HG03108 (cell line): ENCODE results near the gene OR12D1.
"Not testable (repeated sequence)": the region's sequence is repeated elsewhere in the genome, so short reads cannot be mapped to it uniquely, and the experiment has no call there.

Experiments used
- ATAC-seq: cut with Tn5 transposase; IDR thresholded peaks from one replicate; pipeline ENCODE4 v1.9.1; 2021; ENCODE audit warnings: moderate library complexity; ENCODE audit not compliant: unreplicated experiment

OR12D1 gene

DNA sequence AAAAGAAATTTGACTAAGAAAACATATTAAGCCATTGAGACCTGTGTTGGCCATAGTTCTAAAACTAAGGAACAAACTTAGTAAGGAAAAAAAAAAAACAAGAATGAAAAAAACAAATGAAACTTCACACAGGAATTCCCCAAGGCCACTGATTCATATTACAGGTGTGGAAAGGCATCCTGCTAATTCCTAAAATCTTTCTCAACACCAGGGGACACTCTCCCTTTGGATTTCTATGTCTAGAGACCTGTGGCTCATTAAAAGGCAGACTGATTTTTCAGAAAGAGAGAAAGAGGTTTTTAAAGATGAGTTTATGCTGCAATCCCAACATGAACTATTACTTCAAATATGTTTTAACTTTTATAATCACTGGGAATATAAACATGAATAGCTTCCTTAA, at the start of gene OR12D1:
OR12D1 (plus strand) TSS at position 341 of the 400 bp plus-strand sequence.
- ATAC-seq, result no peak

DNA sequence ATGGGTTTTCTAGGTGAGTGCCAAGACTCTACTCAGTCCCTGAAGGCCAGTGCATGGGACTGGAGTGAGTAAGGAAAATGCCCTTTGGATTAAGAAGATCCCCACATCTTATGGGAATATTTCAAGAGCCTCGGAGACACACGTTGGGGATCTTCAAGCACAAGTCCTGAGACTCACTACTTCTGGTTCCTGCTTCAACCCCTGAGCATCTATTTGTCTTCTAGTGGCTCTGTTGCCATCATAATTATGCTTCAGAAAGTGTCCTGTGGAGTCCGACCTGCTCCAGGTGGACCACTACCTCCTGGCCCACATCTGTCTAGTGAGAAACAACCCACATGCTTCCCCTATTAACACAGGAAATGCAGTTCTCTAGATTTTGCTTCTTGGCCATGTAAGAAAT, 46.0 kb upstream of the OR12D1 start, which contains the start of gene OR5V1:
OR5V1 (minus strand) TSS at position 101 of the 400 bp plus-strand sequence. CDS start 12,670 bp downstream, outside the sequence.
- no peak for ATAC-seq

DNA sequence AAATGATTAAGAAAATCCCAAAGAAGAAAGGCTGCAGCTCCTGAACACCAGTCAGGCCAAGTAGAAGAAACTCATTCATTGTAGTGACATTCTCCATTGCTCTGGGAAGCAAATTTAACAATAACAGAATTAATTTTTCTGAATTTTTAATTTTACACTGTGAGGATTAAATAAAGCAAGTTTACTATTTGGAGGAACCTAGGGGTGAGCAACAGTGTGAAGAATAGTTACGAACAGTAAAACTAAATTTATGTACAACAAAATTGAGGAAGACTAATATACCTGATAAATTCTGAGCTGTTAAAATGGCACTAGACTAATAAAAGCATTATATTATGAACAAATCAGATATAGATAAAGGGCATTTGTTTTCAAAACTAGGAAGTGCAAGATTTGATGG, 39.5 kb upstream of the OR12D1 start, which contains the start of gene OR12D3:
OR12D3 (minus strand) TSS at position 101 of the 400 bp plus-strand sequence; CDS start at position 97, 4 bp downstream.
- ATAC-seq, result no peak

DNA sequence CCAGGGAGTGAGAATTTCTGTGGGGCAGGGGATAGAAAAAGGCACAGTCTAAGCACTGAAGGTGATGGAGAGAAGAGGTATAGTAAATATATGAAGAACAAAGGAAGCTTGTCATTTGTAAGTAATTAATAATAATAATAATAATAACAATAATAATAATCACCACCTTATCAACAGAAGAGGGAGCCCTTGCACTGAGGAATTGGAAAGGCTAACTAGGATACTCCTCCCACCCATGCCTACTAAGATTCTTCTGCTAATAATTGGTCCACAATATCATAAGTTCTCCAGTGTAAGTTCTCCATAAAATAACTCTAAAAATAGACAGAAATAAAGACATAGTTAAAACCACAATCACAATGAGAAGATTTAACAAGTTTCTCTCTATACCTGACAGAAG, 38.7 kb upstream of the OR12D1 start:
- ATAC-seq, result no peak

DNA sequence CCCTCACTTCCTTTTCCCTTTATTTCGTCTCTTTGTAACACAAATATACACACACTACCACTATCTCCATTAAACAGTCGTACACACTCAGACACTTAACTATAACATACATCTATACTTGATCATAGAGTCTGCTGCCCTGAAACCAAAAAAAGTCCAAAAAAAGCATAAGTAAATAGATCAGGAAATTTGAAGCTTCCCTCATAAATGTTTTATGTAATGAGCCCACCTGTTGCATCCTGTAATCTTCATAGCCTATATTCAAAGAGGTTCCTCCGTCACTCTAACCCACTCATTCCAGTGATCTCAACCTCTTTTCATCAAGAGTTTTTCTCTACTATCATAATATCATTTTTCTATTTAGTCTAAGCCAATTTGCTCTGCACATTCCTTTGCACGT, 26.2 kb upstream of the OR12D1 start:
- ATAC-seq, result no peak

DNA sequence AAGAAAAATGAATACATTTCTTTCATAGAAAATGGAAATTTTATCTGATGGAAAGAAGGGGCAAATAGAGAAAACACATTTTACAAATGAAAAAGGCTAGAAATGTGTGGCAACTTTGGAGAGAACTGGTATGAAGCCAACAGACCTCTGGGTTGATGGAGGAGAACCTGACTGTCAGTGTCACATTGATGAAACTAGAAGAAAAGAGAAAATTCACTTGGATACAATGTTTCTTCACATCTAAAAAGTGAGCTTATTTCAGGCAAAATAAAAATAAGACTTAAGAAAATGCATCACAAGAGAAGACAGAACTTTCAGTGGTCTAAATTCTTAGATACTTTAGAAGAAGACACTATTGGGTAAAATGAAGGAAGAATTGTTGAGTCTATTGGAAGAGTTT, 19.4 kb upstream of the OR12D1 start, which contains the start of gene OR12D2:
OR12D2 (plus strand) TSS at position 301 of the 400 bp plus-strand sequence. CDS start 1,069 bp downstream, outside the sequence.
- no peak for ATAC-seq

DNA sequence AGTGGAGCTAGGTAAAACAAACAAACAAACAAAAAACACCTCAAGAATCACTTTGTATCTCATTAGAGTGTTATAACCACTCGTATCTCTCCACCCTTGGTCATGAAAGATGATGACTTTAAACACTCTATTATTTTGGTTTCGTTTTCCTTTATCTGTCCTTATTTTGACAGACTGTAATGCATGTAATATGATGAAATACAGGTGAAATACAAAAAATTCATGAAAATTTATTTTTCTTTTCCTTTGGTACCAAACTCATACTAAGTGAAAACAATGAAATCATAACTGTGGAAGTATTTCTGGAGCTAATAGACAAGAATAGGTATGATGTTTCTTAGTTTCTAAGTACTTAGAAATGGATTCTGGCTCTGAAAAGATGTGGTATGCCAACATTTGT, 15.2 kb upstream of the OR12D1 start:
- no peak for ATAC-seq

DNA sequence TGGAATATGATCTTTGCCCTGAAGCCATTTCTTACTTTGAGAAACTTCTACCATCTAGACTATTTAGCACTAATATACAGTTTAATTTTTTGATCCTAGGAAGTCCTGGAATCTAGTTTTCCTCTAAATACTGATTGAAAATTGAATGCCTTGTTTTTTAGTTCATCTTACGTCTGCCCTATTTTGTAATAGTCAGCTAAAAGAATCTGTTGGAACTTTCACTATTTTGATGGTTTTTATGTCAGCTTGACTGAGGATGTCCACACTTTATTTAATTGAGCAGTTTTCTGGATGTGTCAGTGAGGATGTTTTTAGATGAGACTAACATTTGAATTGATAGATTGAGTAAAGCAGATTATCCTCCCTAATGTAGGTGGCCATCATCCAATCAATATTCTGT, 10.9 kb upstream of the OR12D1 start:
- no peak for ATAC-seq

DNA sequence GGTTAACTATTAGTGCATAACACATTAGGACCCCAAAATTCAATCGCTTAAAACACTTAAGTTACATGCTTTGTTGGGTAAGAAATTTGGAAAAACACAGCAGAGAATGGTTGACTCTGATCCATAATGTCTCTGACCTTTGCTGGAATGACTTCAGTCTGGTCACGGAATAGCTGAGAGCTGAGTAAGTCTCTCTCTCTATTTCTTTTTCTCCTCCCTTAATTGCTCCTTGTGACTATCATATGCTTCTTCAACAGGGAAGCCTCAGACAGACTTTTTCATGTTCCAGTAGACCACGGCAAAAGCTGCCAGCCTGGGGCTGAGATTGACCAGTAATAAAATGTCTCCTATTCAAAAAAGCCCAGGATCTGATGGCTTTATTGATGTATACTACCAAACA, 4.8 kb downstream of the OR12D1 start:
- no peak for ATAC-seq

DNA sequence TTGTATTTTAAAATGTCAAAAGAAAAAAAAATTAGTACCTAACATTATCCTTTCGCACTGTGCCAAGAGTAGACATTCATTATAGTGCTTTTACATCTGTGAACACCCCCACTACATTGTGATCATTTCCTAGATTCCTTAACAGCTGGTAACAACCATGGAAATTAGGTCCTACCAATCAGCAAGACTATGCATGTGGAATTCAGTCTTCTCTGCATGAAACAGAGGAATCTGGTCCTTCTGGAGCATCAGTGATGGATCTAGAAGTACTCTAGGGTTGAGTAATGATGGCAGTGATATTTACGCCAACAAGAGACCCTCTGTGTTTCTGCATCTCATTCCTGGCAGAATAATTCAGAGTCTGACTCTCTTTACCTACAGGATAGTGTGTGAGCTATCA, 9.4 kb downstream of the OR12D1 start:
- no peak for ATAC-seq

DNA sequence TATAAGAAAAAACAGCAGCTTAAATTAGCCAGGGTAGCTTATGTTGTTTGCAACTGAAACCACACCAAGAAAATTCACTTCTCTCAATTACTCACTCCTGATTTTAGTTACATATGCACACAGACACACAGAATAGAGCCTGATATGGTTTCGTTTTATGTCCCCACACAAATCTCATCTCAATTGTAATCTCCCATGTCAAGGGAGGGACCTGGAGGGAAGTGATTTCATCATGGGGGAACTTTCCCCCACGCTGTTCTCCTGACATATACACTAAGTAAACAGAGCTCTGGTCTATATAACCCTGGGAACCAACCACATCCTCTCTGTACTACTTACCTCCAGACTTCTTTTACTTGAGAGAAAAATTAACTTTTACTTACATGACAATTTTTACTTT, 9.8 kb downstream of the OR12D1 start:
- no peak for ATAC-seq

DNA sequence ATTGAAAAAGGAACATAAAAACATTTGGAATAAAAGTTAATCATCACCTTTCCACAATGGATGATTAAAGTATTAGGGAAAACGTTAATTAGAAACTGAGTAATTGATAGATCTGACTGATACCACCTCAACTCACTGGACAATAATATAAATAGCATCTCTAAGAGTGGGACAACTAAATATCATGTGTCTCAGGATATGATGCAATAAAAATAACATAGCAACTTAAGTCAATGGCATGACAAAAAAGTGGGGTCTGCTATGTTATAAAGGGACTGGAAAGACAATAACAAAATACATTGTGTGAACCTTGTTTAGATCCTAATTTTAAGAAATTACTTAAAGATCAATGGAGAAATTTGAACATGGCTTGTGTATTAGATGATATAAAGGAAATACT, 10.3 kb downstream of the OR12D1 start:
- ATAC-seq, result no peak

DNA sequence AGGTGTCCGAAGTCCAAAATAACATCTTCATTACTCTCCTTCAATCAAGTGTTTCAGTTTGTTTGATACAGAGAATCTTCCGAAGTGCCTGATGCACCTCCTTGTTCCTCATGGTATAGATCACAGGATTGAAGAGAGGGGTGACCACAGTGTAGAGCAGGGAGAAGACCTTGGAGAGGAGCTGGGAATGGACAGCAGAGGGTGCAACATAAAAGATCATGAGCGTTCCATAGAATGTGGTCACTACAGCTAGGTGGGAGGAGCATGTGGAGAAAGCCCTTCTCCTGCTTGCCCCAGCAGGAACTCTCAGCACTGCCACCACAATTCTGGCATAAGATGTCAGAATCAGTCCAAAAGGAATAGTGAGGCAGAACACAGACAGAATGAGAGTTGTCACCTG, 11.9 kb downstream of the OR12D1 start:
- ATAC-seq, result no peak

DNA sequence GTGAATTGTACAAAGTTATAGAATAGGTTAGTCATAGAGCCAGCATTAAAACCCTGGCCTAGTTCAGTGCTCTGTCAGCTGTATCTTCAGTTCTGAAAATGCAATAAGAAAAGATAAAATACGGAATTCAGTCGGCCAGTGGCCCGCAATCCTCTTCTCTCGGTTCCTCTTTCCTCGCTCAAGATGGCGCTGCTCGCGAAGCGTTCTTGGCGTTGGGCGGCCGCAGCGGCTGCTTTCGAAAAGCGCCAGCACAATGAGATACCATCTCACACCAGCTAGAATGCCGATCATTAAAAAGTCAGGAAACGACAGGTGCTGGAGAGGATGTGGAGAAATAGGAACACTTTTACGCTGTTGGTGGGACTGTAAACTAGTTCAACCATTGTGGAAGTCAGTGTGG, 22.0 kb downstream of the OR12D1 start:
- ATAC-seq, result not testable (repeated sequence)

DNA sequence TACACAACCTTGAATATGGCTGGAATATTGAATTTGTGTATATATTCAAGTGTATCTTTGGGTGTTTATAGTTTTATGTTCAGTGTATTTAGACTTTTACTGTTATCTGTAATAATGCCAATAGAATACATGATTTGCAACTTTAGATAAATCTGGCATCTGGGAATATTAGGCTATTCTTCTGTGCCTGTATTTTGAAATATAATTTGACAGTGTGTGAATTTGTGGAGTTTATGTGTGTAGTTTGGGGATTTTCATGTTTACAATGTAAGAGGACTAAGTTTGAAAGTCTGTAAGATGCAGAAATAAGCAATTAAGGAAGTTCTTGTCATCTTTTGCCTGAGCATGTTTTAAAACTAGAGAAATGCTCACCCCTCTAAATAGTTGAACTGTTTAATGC, 24.3 kb downstream of the OR12D1 start, which contains the start of gene OR10C1:
OR10C1 (plus strand) TSS at position 301 of the 400 bp plus-strand sequence. CDS start 710 bp downstream, outside the sequence.
- ATAC-seq, result no peak

DNA sequence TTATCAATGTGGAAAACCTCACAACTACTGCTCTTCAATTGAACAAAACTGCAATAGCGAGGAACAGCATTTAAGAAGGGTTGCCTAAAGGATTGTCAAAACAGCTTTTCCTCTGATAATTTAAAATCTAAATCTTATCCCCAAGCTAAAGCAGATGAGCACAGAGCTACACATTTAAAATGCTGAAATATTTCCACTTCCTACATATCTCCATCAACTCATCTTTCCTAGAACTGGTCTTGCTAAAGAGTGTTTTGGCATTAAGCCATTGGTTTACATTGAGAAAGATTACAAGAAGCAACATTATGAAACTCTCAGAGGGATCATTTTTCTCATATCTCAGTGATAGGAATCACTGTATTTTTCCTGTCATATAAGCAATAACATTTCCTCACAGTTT, 28.0 kb downstream of the OR12D1 start:
- ATAC-seq, result no peak

DNA sequence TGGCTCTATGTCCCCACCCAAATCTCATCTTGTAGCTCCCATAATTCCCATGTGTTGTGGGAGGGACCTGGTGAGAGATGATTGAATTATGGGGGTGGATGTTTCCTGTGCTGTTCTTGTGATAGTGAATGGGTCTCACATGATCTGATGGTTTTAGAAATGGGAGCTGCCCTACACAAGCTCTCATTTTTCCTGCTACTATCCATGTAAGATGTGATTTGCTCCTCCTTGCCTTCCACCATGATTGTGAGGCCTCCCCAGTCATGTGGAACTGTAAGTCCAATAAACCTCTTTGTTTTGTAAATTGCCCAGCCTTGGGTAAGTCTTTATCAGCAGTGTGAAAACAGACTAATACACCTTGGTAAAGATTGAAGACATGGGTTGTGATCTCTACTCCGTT, 29.3 kb downstream of the OR12D1 start:
- not testable (repeated sequence) for ATAC-seq

DNA sequence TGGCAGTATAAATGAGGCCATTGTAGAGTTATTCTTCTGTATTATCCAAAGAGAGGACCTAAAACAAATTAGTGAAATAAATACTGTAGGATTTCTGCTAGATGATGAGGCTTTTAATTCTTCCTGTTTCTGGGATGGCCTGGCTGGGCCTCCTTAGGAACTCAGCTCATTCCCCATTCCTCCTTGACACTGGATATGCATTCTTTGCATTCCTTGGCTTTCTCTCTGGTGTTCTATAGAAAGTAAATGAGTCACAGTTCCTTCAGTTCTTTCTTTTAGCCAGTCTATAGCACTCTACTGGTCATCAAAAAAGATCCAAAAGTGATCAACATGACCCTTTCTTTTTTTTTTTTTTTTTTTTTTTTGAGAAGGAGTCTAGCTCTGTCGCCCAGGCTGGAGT, 32.9 kb downstream of the OR12D1 start:
- ATAC-seq, result no peak

DNA sequence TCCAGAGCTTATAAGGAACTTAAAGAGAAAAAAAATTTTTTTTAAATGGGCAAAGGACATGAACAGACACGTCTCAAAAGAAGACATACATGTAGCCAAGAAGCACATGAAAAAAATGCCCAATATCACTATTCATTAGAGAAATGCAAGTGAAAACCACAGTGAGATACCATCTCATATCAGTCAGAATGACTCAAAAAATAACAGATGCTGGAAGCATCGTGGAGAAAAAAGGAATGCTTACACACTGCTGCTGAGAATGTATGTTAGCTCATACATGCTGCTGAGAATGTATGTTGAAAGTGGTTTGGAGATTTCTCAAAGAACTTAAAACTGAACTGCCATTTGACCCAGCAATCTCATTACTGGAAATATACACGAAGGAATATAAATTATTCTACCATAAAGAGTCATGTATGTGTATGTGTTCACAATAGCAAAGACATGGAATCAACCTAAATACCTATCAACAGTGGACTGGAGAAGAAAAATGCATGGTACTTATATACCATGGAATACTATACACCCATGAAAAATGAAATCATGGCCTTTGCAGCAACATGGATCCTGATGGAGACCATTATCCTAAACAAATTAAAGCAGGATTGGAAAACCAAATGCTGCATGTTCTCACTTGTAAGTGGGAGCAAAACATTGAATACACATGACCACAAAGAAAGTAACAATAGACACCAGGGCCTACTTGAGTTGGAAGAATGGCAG, 36.9 kb downstream of the OR12D1 start:
- no peak for ATAC-seq

DNA sequence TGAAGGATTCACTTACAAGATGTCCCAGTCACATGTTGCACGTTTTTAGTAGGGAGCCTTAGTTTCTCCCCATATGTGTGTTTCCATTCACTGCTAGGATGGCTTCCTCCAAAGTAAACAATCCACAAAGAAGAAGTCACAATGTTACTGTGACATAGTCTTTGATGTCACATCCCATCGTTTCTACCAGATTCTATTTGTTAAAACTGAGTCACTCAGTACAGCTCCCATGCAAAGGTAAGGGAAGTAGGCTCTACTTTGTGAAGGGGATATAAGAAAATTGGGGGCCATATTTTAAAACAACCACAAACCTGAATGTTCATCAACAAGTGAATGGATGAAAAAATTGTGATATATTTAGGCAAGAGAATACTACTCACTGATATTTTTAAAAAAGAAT, 42.2 kb downstream of the OR12D1 start, which contains the start of the genes OR11A1 and OR2H1:
OR11A1 (minus strand) TSS at position 101 of the 400 bp plus-strand sequence. CDS start 29,430 bp downstream, outside the sequence.
OR2H1 (plus strand) TSS at position 185 of the 400 bp plus-strand sequence. CDS start 4,615 bp downstream, outside the sequence.
- ATAC-seq, result no peak

DNA sequence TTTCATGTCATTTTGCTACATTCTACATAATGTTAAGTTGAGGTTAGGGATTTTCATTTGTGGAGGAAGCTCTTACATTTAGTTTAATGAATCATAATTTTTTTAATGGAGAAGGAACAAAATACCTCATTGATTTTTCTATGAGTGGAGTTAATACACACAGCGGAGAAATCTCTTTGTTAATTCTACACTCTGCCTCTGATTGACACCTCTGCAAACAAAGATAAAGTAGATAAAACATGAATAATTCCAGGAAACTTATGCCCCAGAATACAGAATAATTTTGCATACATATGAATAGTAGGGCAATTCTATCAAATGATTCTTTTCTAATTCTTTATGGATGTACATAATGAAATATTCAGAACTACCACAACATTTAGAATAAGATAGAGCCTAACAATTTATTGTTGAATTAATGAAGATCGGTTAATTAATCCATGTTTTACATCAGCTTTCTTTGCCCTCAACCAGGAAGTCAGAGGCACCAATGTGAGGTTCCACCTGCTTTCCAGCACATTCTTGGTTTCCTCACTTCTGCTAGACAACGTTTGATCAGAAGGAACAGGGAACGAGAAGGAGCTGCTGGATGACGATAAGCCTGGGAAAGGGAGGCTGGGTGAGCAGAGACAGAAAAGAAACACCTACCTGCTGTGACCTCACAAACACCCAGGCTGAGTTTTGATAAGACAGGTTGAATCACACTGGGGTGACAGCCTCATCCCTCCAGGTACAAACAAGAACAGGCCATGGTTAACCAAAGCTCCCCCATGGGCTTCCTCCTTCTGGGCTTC, 46.5 kb downstream of the OR12D1 start:
- no peak for ATAC-seq

DNA sequence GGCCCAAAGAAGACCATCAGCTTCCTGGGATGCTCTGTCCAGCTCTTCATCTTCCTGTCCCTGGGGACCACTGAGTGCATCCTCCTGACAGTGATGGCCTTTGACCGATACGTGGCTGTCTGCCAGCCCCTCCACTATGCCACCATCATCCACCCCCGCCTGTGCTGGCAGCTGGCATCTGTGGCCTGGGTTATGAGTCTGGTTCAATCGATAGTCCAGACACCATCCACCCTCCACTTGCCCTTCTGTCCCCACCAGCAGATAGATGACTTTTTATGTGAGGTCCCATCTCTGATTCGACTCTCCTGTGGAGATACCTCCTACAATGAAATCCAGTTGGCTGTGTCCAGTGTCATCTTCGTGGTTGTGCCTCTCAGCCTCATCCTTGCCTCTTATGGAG, 47.3 kb downstream of the OR12D1 start:
- ATAC-seq, result no peak
